Measurements from ENCODE around the gene ZNF473.
A peak's percentile ranks its signal among the peaks of the same experiment; 100 is the strongest.

The ZNF473 gene

DNA sequence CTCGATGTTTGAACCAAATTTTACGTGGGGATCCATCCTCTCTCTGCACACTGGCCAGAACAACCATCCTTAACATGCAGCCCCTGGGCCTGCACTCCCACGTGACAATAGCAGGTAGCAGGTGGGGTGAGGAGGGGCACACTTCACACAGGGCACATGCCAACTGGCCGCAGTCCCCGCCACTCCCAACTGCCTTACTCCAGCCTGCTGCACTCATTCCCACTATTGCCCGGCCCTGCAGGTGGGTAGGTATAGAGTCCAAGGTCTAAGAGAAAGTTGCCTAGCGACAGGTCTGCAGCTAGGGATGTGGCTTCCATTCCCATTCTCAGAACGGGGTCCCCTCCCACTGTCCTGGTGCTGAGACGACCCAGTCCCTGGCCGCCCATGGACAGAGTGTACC, 18.6 kb upstream of the ZNF473 start:
- no peak for DNase-seq (ENCODE audit: extremely low spot score)
- ChIA-PET CTCF (no interaction called here), POLR2A (no interaction called here)
- TF ChIP-seq SUZ12 (IDR thresholded peaks at IDR 0.05) = no peak

- no peak for DNase-seq (ENCODE audit: extremely low spot score)
- POLR2A ChIA-PET = no interaction called here
- CTCF ChIA-PET = no interaction called here
- TF ChIP-seq SUZ12 (IDR thresholded peaks at IDR 0.05) = no peak
These were observed 17.9 kb upstream of the ZNF473 start for GRCh38 chr19:50007947-50008346.

DNA sequence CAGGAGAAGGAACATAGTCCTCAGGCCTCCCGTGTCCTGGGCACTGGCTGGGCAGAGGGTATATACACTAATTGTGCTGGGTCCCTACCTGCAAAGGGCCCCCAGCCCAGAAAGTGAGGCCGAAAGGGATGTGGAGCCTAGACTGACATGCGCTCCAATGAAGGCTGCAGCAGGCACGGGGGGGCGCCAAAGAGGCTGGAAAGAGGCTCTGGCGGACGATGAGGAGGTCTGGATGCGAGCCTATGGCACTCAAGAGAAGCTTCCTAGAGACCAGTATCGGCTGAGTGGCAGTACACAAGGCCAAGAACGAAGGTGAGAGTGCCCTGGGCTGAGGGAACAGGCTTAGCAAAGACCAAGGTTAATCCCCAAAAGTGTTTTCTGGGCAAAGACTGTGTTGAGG, 17.3 kb upstream of the ZNF473 start:
- ChIA-PET POLR2A (interaction anchor here (1.0 kb wide), 1 partner anchor 17 kb away, joined by 5 read pairs; the partner anchor contains the start of gene ZNF473), CTCF (interaction anchor here (0.6 to 1.0 kb wide), 3 partner anchors 10 to 158 kb away, joined by 3 to 5 read pairs (median 3); no protein-coding TSS in a partner anchor)
- DNase-seq (ENCODE audit: extremely low spot score) = peak; percentile 64
- TF ChIP-seq SP1 (IDR thresholded peaks at IDR 0.05) (no peak), HDGF (IDR thresholded peaks at IDR 0.05; ENCODE audit: borderline replicate concordance) (no peak), FOXM1 (IDR thresholded peaks at IDR 0.05; ENCODE audit: borderline replicate concordance) (no peak), NFRKB (IDR thresholded peaks at IDR 0.05) (no peak), L3MBTL2 (conservative IDR thresholded peaks at IDR 0.05) (no peak), ZNF384 (IDR thresholded peaks at IDR 0.05) (no peak), FOXK2 (IDR thresholded peaks at IDR 0.05) (no peak), FOXA1 (IDR thresholded peaks at IDR 0.05) (no peak), LEF1 (IDR thresholded peaks at IDR 0.05; ENCODE audit: borderline replicate concordance) (no peak), SUZ12 (IDR thresholded peaks at IDR 0.05) (no peak), ELF4 (IDR thresholded peaks at IDR 0.05) (no peak), BHLHE40 (IDR thresholded peaks at IDR 0.05; ENCODE audit: borderline replicate concordance) (no peak), CTBP1 (IDR thresholded peaks at IDR 0.05; ENCODE audit: borderline replicate concordance) (no peak), ARNT (IDR thresholded peaks at IDR 0.05) (no peak), TARDBP (IDR thresholded peaks at IDR 0.05) (no peak)
- TF ChIP-seq, protein P1, sequence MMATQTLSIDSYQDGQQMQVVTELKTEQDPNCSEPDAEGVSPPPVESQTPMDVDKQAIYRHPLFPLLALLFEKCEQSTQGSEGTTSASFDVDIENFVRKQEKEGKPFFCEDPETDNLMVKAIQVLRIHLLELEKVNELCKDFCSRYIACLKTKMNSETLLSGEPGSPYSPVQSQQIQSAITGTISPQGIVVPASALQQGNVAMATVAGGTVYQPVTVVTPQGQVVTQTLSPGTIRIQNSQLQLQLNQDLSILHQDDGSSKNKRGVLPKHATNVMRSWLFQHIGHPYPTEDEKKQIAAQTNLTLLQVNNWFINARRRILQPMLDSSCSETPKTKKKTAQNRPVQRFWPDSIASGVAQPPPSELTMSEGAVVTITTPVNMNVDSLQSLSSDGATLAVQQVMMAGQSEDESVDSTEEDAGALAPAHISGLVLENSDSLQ (IDR thresholded peaks at IDR 0.05) = no peak

- POLR2A ChIA-PET = no interaction called here
- no peak for DNase-seq (ENCODE audit: extremely low spot score)
- CTCF ChIA-PET = no interaction called here
- TF ChIP-seq TARDBP (IDR thresholded peaks at IDR 0.05) = no peak
- no peak for TF ChIP-seq FOXA1 (IDR thresholded peaks at IDR 0.05)
- TF ChIP-seq SP1 (IDR thresholded peaks at IDR 0.05) = no peak
- TF ChIP-seq FOXK2 (IDR thresholded peaks at IDR 0.05) = no peak
- no peak for TF ChIP-seq ARNT (IDR thresholded peaks at IDR 0.05)
- TF ChIP-seq SUZ12 (IDR thresholded peaks at IDR 0.05) = no peak
- no peak for TF ChIP-seq CTBP1 (IDR thresholded peaks at IDR 0.05; ENCODE audit: borderline replicate concordance)
These were observed 9.5 kb upstream of the ZNF473 start for GRCh38 chr19:50016225-50016807.

GRCh38 chr19:50020481-50020880, 5.3 kb upstream of the ZNF473 start:
- DNase-seq (ENCODE audit: extremely low spot score) = no peak
- TF ChIP-seq CTBP1 (IDR thresholded peaks at IDR 0.05; ENCODE audit: borderline replicate concordance) = no peak
- no peak for TF ChIP-seq ELF4 (IDR thresholded peaks at IDR 0.05)
- no peak for TF ChIP-seq FOXM1 (IDR thresholded peaks at IDR 0.05; ENCODE audit: borderline replicate concordance)
- no peak for TF ChIP-seq SP1 (IDR thresholded peaks at IDR 0.05)
- no peak for TF ChIP-seq NFRKB (IDR thresholded peaks at IDR 0.05)
- TF ChIP-seq L3MBTL2 (conservative IDR thresholded peaks at IDR 0.05) = no peak
- TF ChIP-seq BHLHE40 (IDR thresholded peaks at IDR 0.05; ENCODE audit: borderline replicate concordance) = no peak
- no peak for TF ChIP-seq LEF1 (IDR thresholded peaks at IDR 0.05; ENCODE audit: borderline replicate concordance)
- no peak for TF ChIP-seq HDGF (IDR thresholded peaks at IDR 0.05; ENCODE audit: borderline replicate concordance)
- TF ChIP-seq FOXK2 (IDR thresholded peaks at IDR 0.05) = no peak
- TF ChIP-seq, protein P1 (IDR thresholded peaks at IDR 0.05) = no peak
- no peak for TF ChIP-seq SUZ12 (IDR thresholded peaks at IDR 0.05)
- no peak for TF ChIP-seq TARDBP (IDR thresholded peaks at IDR 0.05)
- ChIA-PET CTCF (no interaction called here), POLR2A (no interaction called here)

- ChIA-PET CTCF (no interaction called here), POLR2A (no interaction called here)
- TF ChIP-seq ZNF384 (IDR thresholded peaks at IDR 0.05) (no peak), BHLHE40 (IDR thresholded peaks at IDR 0.05; ENCODE audit: borderline replicate concordance) (no peak), FOXK2 (IDR thresholded peaks at IDR 0.05) (no peak), NFRKB (IDR thresholded peaks at IDR 0.05) (no peak), FOXA1 (IDR thresholded peaks at IDR 0.05) (no peak), SUZ12 (IDR thresholded peaks at IDR 0.05) (no peak), LEF1 (IDR thresholded peaks at IDR 0.05; ENCODE audit: borderline replicate concordance) (no peak), FOXM1 (IDR thresholded peaks at IDR 0.05; ENCODE audit: borderline replicate concordance) (no peak), SP1 (IDR thresholded peaks at IDR 0.05) (no peak), CTBP1 (IDR thresholded peaks at IDR 0.05; ENCODE audit: borderline replicate concordance) (no peak), ELF4 (IDR thresholded peaks at IDR 0.05) (no peak)
- no peak for DNase-seq (ENCODE audit: extremely low spot score)
These were observed 3.0 kb upstream of the ZNF473 start for GRCh38 chr19:50022823-50023222.

DNA sequence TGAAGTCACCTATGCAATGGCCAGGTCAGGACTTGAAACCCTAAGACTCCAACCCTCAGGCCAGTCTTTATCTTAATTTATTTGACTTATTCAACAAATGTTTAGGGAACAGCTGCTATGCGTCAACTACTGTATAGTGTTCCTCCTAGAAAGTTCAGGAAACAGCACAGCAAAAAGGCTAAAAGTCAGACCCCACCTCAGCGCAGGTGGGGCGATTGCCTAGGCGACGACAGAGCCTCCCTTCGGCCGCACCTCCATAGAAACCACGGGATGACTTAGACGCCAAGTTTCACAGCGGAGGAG, 1.1 kb upstream of the ZNF473 start:
- no peak for TF ChIP-seq ELF4 (IDR thresholded peaks at IDR 0.05)
- POLR2A ChIA-PET = no interaction called here
- peak; percentile 35 for DNase-seq (ENCODE audit: extremely low spot score)
- CTCF ChIA-PET = no interaction called here
